Neural progenitor cell (in vitro differentiated cells): ENCODE results near the gene RNF32.

Experiments used
- CTCF ChIP-seq: fragments of 200-600 bp; sonication (generic); IDR thresholded peaks from 2 replicates; pipeline ENCODE4 v1.5.1; 2017; ENCODE audit warnings: antibody characterized with exemption, mild to moderate bottlenecking
- EZH2 ChIP-seq: fragments of 200-600 bp; sonication (generic); IDR thresholded peaks from 2 replicates; pipeline ENCODE4 v1.6.1; 2017; ENCODE audit warnings: antibody characterized with exemption, mild to moderate bottlenecking, moderate library complexity
- EZH2phosphoT487 ChIP-seq: fragments of 200-600 bp; sonication (generic); IDR thresholded peaks from 2 replicates; pipeline ENCODE4 v1.6.1; 2017; ENCODE audit warnings: antibody characterized with exemption

- TF ChIP-seq CTCF, result no peak
- TF ChIP-seq EZH2, result no peak
- TF ChIP-seq EZH2phosphoT487, result no peak
These were observed 33.8 kb upstream of the RNF32 start for GRCh38 chr7:156606691-156607331.
